ENCODE measurements around the gene ALKBH4.

- TF ChIP-seq CTCF (IDR thresholded peaks at IDR 0.05; ENCODE audit: low read depth, low read length) (no peak), MAX (IDR thresholded peaks at IDR 0.05; ENCODE audit: low read depth, low read length) (no peak), POLR2A (IDR thresholded peaks at IDR 0.05; ENCODE audit: extremely low read depth, insufficient read length) (no peak), MYC (IDR thresholded peaks at IDR 0.05; ENCODE audit: low read depth, low read length) (no peak)
Observed at GRCh38 chr7:102473271-102473991, 8.8 kb upstream of the ALKBH4 start.
